ENCODE results near the gene B3GNT7. TPM values are rescaled to one million over a fixed set of nuclear protein-coding genes. Genes with fewer than 3 reads are reported as not detected.

The B3GNT7 gene
- polyA plus RNA-seq, 1 donor from 2014 or later = 0.67 TPM

DNA sequence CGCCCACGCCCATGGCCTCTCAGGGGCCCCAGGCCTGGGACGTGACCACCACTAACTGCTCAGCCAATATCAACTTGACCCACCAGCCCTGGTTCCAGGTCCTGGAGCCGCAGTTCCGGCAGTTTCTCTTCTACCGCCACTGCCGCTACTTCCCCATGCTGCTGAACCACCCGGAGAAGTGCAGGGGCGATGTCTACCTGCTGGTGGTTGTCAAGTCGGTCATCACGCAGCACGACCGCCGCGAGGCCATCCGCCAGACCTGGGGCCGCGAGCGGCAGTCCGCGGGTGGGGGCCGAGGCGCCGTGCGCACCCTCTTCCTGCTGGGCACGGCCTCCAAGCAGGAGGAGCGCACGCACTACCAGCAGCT lies 2.4 kb downstream of the B3GNT7 start:
- H3K79me2 ChIP-seq (replicated peaks; ENCODE audit: insufficient read depth, low read length) = no peaks in the 10 kb centered on the region
- H3K4me3 ChIP-seq (ENCODE audit: low read length) = no peak overlapping the region
- H3K4me2 ChIP-seq (ENCODE audit: low read length) = no peak overlapping the region
- no peak overlapping the region for H3K27ac ChIP-seq (ENCODE audit: low read length)
- H3K27me3 ChIP-seq (ENCODE audit: insufficient read depth, low read depth, low read length) = peaks cover 30% of the 10 kb centered on the region
- H3K36me3 ChIP-seq (ENCODE audit: insufficient read depth, low read length) = no peaks in the 10 kb centered on the region
- H3K9me2 ChIP-seq (ENCODE audit: insufficient read depth, low read length) = no peaks in the 10 kb centered on the region
- no peaks in the 10 kb centered on the region for H3F3A ChIP-seq (ENCODE audit: insufficient read depth, low read length, poor library complexity, severe bottlenecking)
- H3K9me3 ChIP-seq (ENCODE audit: low read length) = no peaks in the 10 kb centered on the region
- no peaks in the 10 kb centered on the region for H4K20me1 ChIP-seq (ENCODE audit: insufficient read depth)
- no peak overlapping the region for H3K9ac ChIP-seq (ENCODE audit: low read length)
- no peak for TF ChIP-seq EP300 (conservative IDR thresholded peaks at IDR 0.05; ENCODE audit: poor library complexity, severe bottlenecking)
- no peak for TF ChIP-seq TAF1 (IDR thresholded peaks at IDR 0.05; ENCODE audit: low read depth)
- no peak for TF ChIP-seq POLR2AphosphoS5 (IDR thresholded peaks at IDR 0.05)
- TF ChIP-seq SMC3 (conservative IDR thresholded peaks at IDR 0.05; ENCODE audit: poor library complexity) = no peak
- no peak for TF ChIP-seq EZH2 (IDR thresholded peaks at IDR 0.05; ENCODE audit: borderline replicate concordance, insufficient read depth, low read length, poor library complexity, severe bottlenecking)
- TF ChIP-seq RAD21 (conservative IDR thresholded peaks at IDR 0.05) = no peak
- no peak for TF ChIP-seq CTCF (IDR thresholded peaks at IDR 0.05; ENCODE audit: poor library complexity, severe bottlenecking)
- TF ChIP-seq MXI1 (conservative IDR thresholded peaks at IDR 0.05; ENCODE audit: poor library complexity, severe bottlenecking) = no peak
- TF ChIP-seq, protein P1, sequence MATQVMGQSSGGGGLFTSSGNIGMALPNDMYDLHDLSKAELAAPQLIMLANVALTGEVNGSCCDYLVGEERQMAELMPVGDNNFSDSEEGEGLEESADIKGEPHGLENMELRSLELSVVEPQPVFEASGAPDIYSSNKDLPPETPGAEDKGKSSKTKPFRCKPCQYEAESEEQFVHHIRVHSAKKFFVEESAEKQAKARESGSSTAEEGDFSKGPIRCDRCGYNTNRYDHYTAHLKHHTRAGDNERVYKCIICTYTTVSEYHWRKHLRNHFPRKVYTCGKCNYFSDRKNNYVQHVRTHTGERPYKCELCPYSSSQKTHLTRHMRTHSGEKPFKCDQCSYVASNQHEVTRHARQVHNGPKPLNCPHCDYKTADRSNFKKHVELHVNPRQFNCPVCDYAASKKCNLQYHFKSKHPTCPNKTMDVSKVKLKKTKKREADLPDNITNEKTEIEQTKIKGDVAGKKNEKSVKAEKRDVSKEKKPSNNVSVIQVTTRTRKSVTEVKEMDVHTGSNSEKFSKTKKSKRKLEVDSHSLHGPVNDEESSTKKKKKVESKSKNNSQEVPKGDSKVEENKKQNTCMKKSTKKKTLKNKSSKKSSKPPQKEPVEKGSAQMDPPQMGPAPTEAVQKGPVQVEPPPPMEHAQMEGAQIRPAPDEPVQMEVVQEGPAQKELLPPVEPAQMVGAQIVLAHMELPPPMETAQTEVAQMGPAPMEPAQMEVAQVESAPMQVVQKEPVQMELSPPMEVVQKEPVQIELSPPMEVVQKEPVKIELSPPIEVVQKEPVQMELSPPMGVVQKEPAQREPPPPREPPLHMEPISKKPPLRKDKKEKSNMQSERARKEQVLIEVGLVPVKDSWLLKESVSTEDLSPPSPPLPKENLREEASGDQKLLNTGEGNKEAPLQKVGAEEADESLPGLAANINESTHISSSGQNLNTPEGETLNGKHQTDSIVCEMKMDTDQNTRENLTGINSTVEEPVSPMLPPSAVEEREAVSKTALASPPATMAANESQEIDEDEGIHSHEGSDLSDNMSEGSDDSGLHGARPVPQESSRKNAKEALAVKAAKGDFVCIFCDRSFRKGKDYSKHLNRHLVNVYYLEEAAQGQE (IDR thresholded peaks at IDR 0.05; ENCODE audit: borderline replicate concordance) = no peak
- H2AFZ ChIP-seq (ENCODE audit: low read depth, low read length) = no peak overlapping the region

- H3K4me2 ChIP-seq (ENCODE audit: low read length) = no peak overlapping the region
- H4K20me1 ChIP-seq (ENCODE audit: insufficient read depth) = no peaks in the 10 kb centered on the region
- no peaks in the 10 kb centered on the region for H3K79me2 ChIP-seq (replicated peaks; ENCODE audit: insufficient read depth, low read length)
- H3K9me2 ChIP-seq (ENCODE audit: insufficient read depth, low read length) = no peaks in the 10 kb centered on the region
- no peak overlapping the region for H2AFZ ChIP-seq (ENCODE audit: low read depth, low read length)
- H3K27me3 ChIP-seq (ENCODE audit: insufficient read depth, low read depth, low read length) = peaks cover 30% of the 10 kb centered on the region
- H3K9me3 ChIP-seq (ENCODE audit: low read length) = no peaks in the 10 kb centered on the region
- H3K27ac ChIP-seq (ENCODE audit: low read length) = no peak overlapping the region
- H3K4me3 ChIP-seq (ENCODE audit: low read length) = no peak overlapping the region
- no peak overlapping the region for H3K9ac ChIP-seq (ENCODE audit: low read length)
- no peaks in the 10 kb centered on the region for H3K36me3 ChIP-seq (ENCODE audit: insufficient read depth, low read length)
- TF ChIP-seq EZH2 (IDR thresholded peaks at IDR 0.05; ENCODE audit: borderline replicate concordance, insufficient read depth, low read length, poor library complexity, severe bottlenecking) = no peak
- no peak for TF ChIP-seq MXI1 (conservative IDR thresholded peaks at IDR 0.05; ENCODE audit: poor library complexity, severe bottlenecking)
- no peak for TF ChIP-seq POLR2AphosphoS5 (IDR thresholded peaks at IDR 0.05)
- no peak for TF ChIP-seq CTCF (IDR thresholded peaks at IDR 0.05; ENCODE audit: poor library complexity, severe bottlenecking)
- TF ChIP-seq, protein P1 (IDR thresholded peaks at IDR 0.05; ENCODE audit: borderline replicate concordance) = no peak
- no peak for TF ChIP-seq EP300 (conservative IDR thresholded peaks at IDR 0.05; ENCODE audit: poor library complexity, severe bottlenecking)
- no peak for TF ChIP-seq SMC3 (conservative IDR thresholded peaks at IDR 0.05; ENCODE audit: poor library complexity)
- no peak for TF ChIP-seq TAF1 (IDR thresholded peaks at IDR 0.05; ENCODE audit: low read depth)
- TF ChIP-seq RAD21 (conservative IDR thresholded peaks at IDR 0.05) = no peak
- H3F3A ChIP-seq (ENCODE audit: insufficient read depth, low read length, poor library complexity, severe bottlenecking) = no peaks in the 10 kb centered on the region
Measured at GRCh38 chr2:231398585-231398984, 3.1 kb downstream of the B3GNT7 start.
